Left ventricle myocardium inferior (tissue), 1 donor: Measurements from ENCODE around the gene ZNF423. TPM values are rescaled to one million over a fixed set of nuclear protein-coding genes. Genes with fewer than 3 reads are reported as not detected.

Source experiments
- DNase-seq: peaks from one replicate; pipeline ENCODE4 v3.0.0-alpha.2; 2020
- H3K27ac ChIP-seq: fragments of 200-600 bp; replicated peaks from 2 replicates; pipeline ENCODE4 v1.8.0; 2021
- H3K27me3 ChIP-seq: fragments of 200-600 bp; 2 replicates; pipeline ENCODE4 v1.8.0; 2021; ENCODE audit warnings: low read depth
- H3K36me3 ChIP-seq: fragments of 200-600 bp; 2 replicates; pipeline ENCODE4 v1.8.0; 2021
- H3K4me1 ChIP-seq: fragments of 200-600 bp; 2 replicates; pipeline ENCODE4 v1.8.0; 2021
- H3K4me3 ChIP-seq: fragments of 200-600 bp; 2 replicates; pipeline ENCODE4 v1.8.0; 2021; ENCODE audit warnings: mild to moderate bottlenecking, moderate library complexity
- H3K9me3 ChIP-seq: fragments of 200-600 bp; replicated peaks from 2 replicates; pipeline ENCODE4 v1.8.0; 2021
- CTCF ChIP-seq: fragments of 200-600 bp; IDR thresholded peaks from 2 replicates; pipeline ENCODE4 v1.8.0; 2021; ENCODE audit warnings: antibody characterized with exemption, mild to moderate bottlenecking, borderline replicate concordance
- intact Hi-C: fragments of 100-400 bp; cut with micrococcal nuclease; formaldehyde crosslinking; loops from one replicate; pipeline ENCODE4 v1.11.0; 2022
- total RNA-seq: library from RNA; stranded (reverse); fragmentation: NEBNext Ultra II Directional; extraction: Animal tissue kit (Norgen Biotek cat#: 25700); gene quantifications from one replicate; pipeline ENCODE4 v1.2.1, GENCODE V29; 2021
- donor health status: DM: no; HTN: yes; CAD: no; lungs with severe emphysema.

Gene ZNF423
- total RNA-seq, 1 donor from 2014 or later: 8.6 TPM

- DNase-seq: no peak
- Histone ChIP-seq H3K27me3 (peaks cover 67% of the 10 kb centered on the region), H3K9me3 (no peaks in the 10 kb centered on the region), H3K4me3 (no peak overlapping the region), H3K27ac (no peak overlapping the region), H3K4me1 (peaks cover 9% of the 10 kb centered on the region), H3K36me3 (no peaks in the 10 kb centered on the region)
- TF ChIP-seq CTCF: no peak
- intact Hi-C loops: no loop called here
Measured at GRCh38 chr16:49464093-49464492, 391.8 kb downstream of the ZNF423 start.

- no peak for DNase-seq
- Histone ChIP-seq H3K4me3 (no peak overlapping the region), H3K9me3 (no peaks in the 10 kb centered on the region), H3K4me1 (peaks cover 9% of the 10 kb centered on the region), H3K27me3 (peaks cover 73% of the 10 kb centered on the region), H3K27ac (no peak overlapping the region), H3K36me3 (no peaks in the 10 kb centered on the region)
- intact Hi-C loops: no loop called here
- no peak for TF ChIP-seq CTCF
Measured at GRCh38 chr16:49463529-49463928, 392.4 kb downstream of the ZNF423 start.

GRCh38 chr16:49462989-49463371 is 392.9 kb downstream of the ZNF423 start:
- DNase-seq: no peak
- Histone ChIP-seq H3K27me3 (peaks cover 78% of the 10 kb centered on the region), H3K9me3 (no peaks in the 10 kb centered on the region), H3K4me1 (peaks cover 9% of the 10 kb centered on the region), H3K36me3 (no peaks in the 10 kb centered on the region), H3K4me3 (no peak overlapping the region), H3K27ac (no peak overlapping the region)
- intact Hi-C loops: no loop called here
- TF ChIP-seq CTCF: no peak

GRCh38 chr16:49462362-49462988 is 393.4 kb downstream of the ZNF423 start:
- no peak overlapping the region for H3K4me3 ChIP-seq
- no peak for TF ChIP-seq CTCF
- intact Hi-C loops: no loop called here
- H3K27me3 ChIP-seq: peaks cover 82% of the 10 kb centered on the region
- peaks cover 9% of the 10 kb centered on the region for H3K4me1 ChIP-seq
- DNase-seq: no peak
- no peaks in the 10 kb centered on the region for H3K36me3 ChIP-seq
- H3K27ac ChIP-seq: no peak overlapping the region
- H3K9me3 ChIP-seq: no peaks in the 10 kb centered on the region

- H3K27me3 ChIP-seq: peaks cover 87% of the 10 kb centered on the region
- TF ChIP-seq CTCF: no peak
- peaks cover 9% of the 10 kb centered on the region for H3K4me1 ChIP-seq
- no peaks in the 10 kb centered on the region for H3K36me3 ChIP-seq
- no peak for DNase-seq
- no peak overlapping the region for H3K4me3 ChIP-seq
- H3K27ac ChIP-seq: no peak overlapping the region
- no peaks in the 10 kb centered on the region for H3K9me3 ChIP-seq
- intact Hi-C loops: no loop called here
Measured at GRCh38 chr16:49461517-49461951, 394.4 kb downstream of the ZNF423 start.
